Measurements from ENCODE around the gene ARPC1B. TPM values are rescaled to one million over a fixed set of nuclear protein-coding genes. Genes with fewer than 3 reads are reported as not detected.

The ARPC1B gene
- total RNA-seq, 1 donor from 2014 or later = 23.6 TPM

GRCh38 chr7:99392659-99393354 is 18.3 kb downstream of the ARPC1B start:
- peak overlapping the region; percentile 93 for H3K4me3 Mint-ChIP-seq
- H3K27me3 Mint-ChIP-seq (ENCODE audit: insufficient read depth, low read depth) = peaks cover 6% of the 10 kb centered on the region
- H3K27ac Mint-ChIP-seq = peak overlapping the region; percentile 74
- peaks cover 53% of the 10 kb centered on the region for H3F3A ChIP-seq (ENCODE audit: low read depth)
- no peak overlapping the region for H3K27ac ChIP-seq
- peak; percentile 90 for DNase-seq (ENCODE audit: low spot score)
- H3K9ac ChIP-seq = no peak overlapping the region
- no peaks in the 10 kb centered on the region for H3K79me2 ChIP-seq (ENCODE audit: low read depth)
- H2AFZ ChIP-seq (replicated peaks) = peak overlapping the region; percentile 53
- no peaks in the 10 kb centered on the region for H3K9me3 ChIP-seq (ENCODE audit: low read depth)
- H3K4me3 ChIP-seq = peak overlapping the region; percentile 62
- H3K9me3 Mint-ChIP-seq = no peaks in the 10 kb centered on the region
- peaks cover 22% of the 10 kb centered on the region for H4K20me1 ChIP-seq (ENCODE audit: low read depth)
- H3K4me1 ChIP-seq = peaks cover 8% of the 10 kb centered on the region
- H3K36me3 Mint-ChIP-seq = peaks cover 6% of the 10 kb centered on the region
- H3K27me3 ChIP-seq = no peaks in the 10 kb centered on the region
- peaks cover 10% of the 10 kb centered on the region for H3K4me1 Mint-ChIP-seq
- H3K36me3 ChIP-seq = no peaks in the 10 kb centered on the region
- no peak for TF ChIP-seq EZH2phosphoT487 (IDR thresholded peaks at IDR 0.05)
- no peak for TF ChIP-seq EZH2 (IDR thresholded peaks at IDR 0.05)
- TF ChIP-seq, protein P1, sequence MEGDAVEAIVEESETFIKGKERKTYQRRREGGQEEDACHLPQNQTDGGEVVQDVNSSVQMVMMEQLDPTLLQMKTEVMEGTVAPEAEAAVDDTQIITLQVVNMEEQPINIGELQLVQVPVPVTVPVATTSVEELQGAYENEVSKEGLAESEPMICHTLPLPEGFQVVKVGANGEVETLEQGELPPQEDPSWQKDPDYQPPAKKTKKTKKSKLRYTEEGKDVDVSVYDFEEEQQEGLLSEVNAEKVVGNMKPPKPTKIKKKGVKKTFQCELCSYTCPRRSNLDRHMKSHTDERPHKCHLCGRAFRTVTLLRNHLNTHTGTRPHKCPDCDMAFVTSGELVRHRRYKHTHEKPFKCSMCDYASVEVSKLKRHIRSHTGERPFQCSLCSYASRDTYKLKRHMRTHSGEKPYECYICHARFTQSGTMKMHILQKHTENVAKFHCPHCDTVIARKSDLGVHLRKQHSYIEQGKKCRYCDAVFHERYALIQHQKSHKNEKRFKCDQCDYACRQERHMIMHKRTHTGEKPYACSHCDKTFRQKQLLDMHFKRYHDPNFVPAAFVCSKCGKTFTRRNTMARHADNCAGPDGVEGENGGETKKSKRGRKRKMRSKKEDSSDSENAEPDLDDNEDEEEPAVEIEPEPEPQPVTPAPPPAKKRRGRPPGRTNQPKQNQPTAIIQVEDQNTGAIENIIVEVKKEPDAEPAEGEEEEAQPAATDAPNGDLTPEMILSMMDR (IDR thresholded peaks at IDR 0.05) = no peak
- H3K4me2 ChIP-seq = peak overlapping the region; percentile 77

- TF ChIP-seq, protein P1 (IDR thresholded peaks at IDR 0.05) = no peak
- TF ChIP-seq EZH2 (IDR thresholded peaks at IDR 0.05) (no peak), EZH2phosphoT487 (IDR thresholded peaks at IDR 0.05) (no peak)
- H3K4me1 Mint-ChIP-seq = peaks cover 10% of the 10 kb centered on the region
- peak overlapping the region; percentile 62 for H3K4me3 ChIP-seq
- H3K4me2 ChIP-seq = peak overlapping the region; percentile 77
- H3K27me3 Mint-ChIP-seq (ENCODE audit: insufficient read depth, low read depth) = peaks cover 6% of the 10 kb centered on the region
- H3K9me3 Mint-ChIP-seq = no peaks in the 10 kb centered on the region
- H3K36me3 Mint-ChIP-seq = peaks cover 12% of the 10 kb centered on the region
- H3K27ac ChIP-seq = peak overlapping the region; percentile 62
- no peak overlapping the region for H3K9ac ChIP-seq
- DNase-seq (ENCODE audit: low spot score) = peak; percentile 95
- peaks cover 53% of the 10 kb centered on the region for H3F3A ChIP-seq (ENCODE audit: low read depth)
- no peaks in the 10 kb centered on the region for H3K9me3 ChIP-seq (ENCODE audit: low read depth)
- no peaks in the 10 kb centered on the region for H3K27me3 ChIP-seq
- H4K20me1 ChIP-seq (ENCODE audit: low read depth) = peaks cover 24% of the 10 kb centered on the region
- H3K27ac Mint-ChIP-seq = peak overlapping the region; percentile 74
- peak overlapping the region; percentile 93 for H3K4me3 Mint-ChIP-seq
- no peaks in the 10 kb centered on the region for H3K36me3 ChIP-seq
- H3K79me2 ChIP-seq (ENCODE audit: low read depth) = no peaks in the 10 kb centered on the region
- H3K4me1 ChIP-seq = peaks cover 8% of the 10 kb centered on the region
- peak overlapping the region; percentile 53 for H2AFZ ChIP-seq (replicated peaks)
Observed at GRCh38 chr7:99393355-99394187, 19.0 kb downstream of the ARPC1B start.

DNA sequence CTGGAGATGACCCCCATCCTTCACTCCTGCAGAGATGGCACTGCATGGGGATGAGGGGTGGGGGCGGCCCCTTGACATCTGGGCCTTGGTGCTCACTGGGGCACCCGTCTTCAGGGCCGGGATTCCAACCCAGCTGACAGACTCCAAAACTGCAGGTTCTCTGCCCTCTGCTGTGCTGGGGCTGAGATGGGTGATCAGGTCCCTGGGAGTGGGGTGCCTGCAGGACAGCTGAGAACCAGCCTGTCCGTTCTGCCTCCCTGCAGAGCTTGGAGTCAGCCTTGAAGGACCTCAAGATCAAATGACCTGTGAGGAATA is 19.6 kb downstream of the ARPC1B start:
- H3K27me3 Mint-ChIP-seq (ENCODE audit: insufficient read depth, low read depth) = peaks cover 8% of the 10 kb centered on the region
- H3K4me2 ChIP-seq = peak overlapping the region; percentile 77
- TF ChIP-seq, protein P1 (IDR thresholded peaks at IDR 0.05) = no peak
- TF ChIP-seq EZH2 (IDR thresholded peaks at IDR 0.05) (no peak), EZH2phosphoT487 (IDR thresholded peaks at IDR 0.05) (no peak)

More for the DNA sequence above, 19.6 kb downstream of the ARPC1B start:
- Mint-ChIP-seq H3K36me3 (peaks cover 16% of the 10 kb centered on the region), H3K9me3 (no peaks in the 10 kb centered on the region), H3K27ac (no peak overlapping the region), H3K4me1 (peaks cover 10% of the 10 kb centered on the region), H3K4me3 (peak overlapping the region; percentile 30)
- H3K79me2 ChIP-seq (ENCODE audit: low read depth) = no peaks in the 10 kb centered on the region
- no peaks in the 10 kb centered on the region for H3K27me3 ChIP-seq
- H3K4me3 ChIP-seq = no peak overlapping the region
- peaks cover 53% of the 10 kb centered on the region for H3F3A ChIP-seq (ENCODE audit: low read depth)
- peaks cover 28% of the 10 kb centered on the region for H4K20me1 ChIP-seq (ENCODE audit: low read depth)
- DNase-seq (ENCODE audit: low spot score) = no peak
- no peaks in the 10 kb centered on the region for H3K9me3 ChIP-seq (ENCODE audit: low read depth)
- no peaks in the 10 kb centered on the region for H3K36me3 ChIP-seq
- no peak overlapping the region for H3K27ac ChIP-seq
- H3K4me1 ChIP-seq = peaks cover 8% of the 10 kb centered on the region
- H3K9ac ChIP-seq = no peak overlapping the region
- no peak overlapping the region for H2AFZ ChIP-seq (replicated peaks)

All from neural progenitor cell (in vitro differentiated cells).